OCI-LY7 (cell line): ENCODE results near the gene KCNQ5.

ENCODE experiments used
- EZH2phosphoT487 ChIP-seq: fragments of 200-600 bp; sonication (generic); IDR thresholded peaks from 2 replicates; pipeline ENCODE4 v1.6.1; 2018; ENCODE audit warnings: low read depth, borderline replicate concordance, mild to moderate bottlenecking, mixed run types, antibody characterized with exemption, low read length, moderate library complexity, mixed read lengths
- TF ChIP-seq, protein P1 (sequence below): fragments of 200-600 bp; sonication (generic); conservative IDR thresholded peaks from 2 replicates; pipeline ENCODE4 v1.5.1; 2014; ENCODE audit warnings: mild to moderate bottlenecking, antibody characterized with exemption, low read length, moderate library complexity, mixed read lengths

DNA sequence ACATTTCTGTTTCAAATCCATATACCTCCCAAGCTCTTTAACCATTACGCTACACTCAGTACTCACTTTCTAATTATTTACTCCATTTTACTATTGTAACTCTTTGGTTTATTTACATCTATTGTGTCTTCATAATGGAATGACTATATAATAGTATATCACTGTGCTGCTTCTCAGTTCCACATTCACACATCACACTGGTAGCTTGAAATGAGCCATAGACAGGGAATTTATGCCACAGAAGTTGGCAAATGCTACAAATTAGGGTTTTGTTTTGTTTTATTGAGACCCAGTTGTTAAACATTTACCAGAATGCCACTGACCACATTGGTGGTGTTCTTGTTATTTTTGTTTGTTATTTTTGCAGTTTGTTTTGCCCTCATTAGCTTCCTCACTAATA, 213.9 kb downstream of the KCNQ5 start:
- TF ChIP-seq, protein P1, sequence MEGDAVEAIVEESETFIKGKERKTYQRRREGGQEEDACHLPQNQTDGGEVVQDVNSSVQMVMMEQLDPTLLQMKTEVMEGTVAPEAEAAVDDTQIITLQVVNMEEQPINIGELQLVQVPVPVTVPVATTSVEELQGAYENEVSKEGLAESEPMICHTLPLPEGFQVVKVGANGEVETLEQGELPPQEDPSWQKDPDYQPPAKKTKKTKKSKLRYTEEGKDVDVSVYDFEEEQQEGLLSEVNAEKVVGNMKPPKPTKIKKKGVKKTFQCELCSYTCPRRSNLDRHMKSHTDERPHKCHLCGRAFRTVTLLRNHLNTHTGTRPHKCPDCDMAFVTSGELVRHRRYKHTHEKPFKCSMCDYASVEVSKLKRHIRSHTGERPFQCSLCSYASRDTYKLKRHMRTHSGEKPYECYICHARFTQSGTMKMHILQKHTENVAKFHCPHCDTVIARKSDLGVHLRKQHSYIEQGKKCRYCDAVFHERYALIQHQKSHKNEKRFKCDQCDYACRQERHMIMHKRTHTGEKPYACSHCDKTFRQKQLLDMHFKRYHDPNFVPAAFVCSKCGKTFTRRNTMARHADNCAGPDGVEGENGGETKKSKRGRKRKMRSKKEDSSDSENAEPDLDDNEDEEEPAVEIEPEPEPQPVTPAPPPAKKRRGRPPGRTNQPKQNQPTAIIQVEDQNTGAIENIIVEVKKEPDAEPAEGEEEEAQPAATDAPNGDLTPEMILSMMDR = no peak
- no peak for TF ChIP-seq EZH2phosphoT487
